HCT116 (cell line): ENCODE data around the gene EYA2. TPM values are rescaled to one million over a fixed set of nuclear protein-coding genes. Genes with fewer than 3 reads are reported as not detected.

Experiments used
- ATAC-seq: fragments of 200-7000 bp; cut with Tn5 transposase; 2 replicates; pipeline ENCODE4 v1.9.1; 2020; ENCODE audit warnings: mild to moderate bottlenecking, moderate library complexity
- BruUV-seq: library from RNA; stranded (reverse); fragments of 400-500 nt; replicated peaks from 2 replicates; lab custom pipeline; 2021; lab: Mats Ljungman, UMichigan
- CTCF ChIA-PET: fragments of 300-600 bp; sonication (Branson Sonifier 250); formaldehyde crosslinking; loops from one replicate; lab custom pipeline; 2021; ENCODE audit warnings: antibody characterized with exemption; lab: Charles Lee
- POLR2A ChIA-PET: fragments of 300-600, 350-600 bp; sonication (Branson Sonifier 250); formaldehyde crosslinking; loops from one replicate; lab custom pipeline; 2021; ENCODE audit warnings: antibody characterized with exemption; lab: Charles Lee
- RAD21 ChIA-PET, 2 experiments: fragments of 300-600 bp; sonication (Branson Sonifier 250); formaldehyde crosslinking; loops; one replicate each; lab custom pipeline; 2023; ENCODE audit warnings: low total read pairs in 2 of 2; ENCODE audit not compliant: uncharacterized antibody in 2 of 2, unreplicated experiment in 2 of 2, low non-redundant PET in 1 of 2; lab: Charles Lee
- DNase-seq: peaks from one replicate; pipeline ENCODE4 v3.0.0-alpha.2; 2010; ENCODE audit warnings: low read depth, low spot score
- H2AFZ ChIP-seq: fragments of 200-600 bp; shearing (Covaris generic), sonication (generic); 2 replicates; pipeline ENCODE4 v1.6.1; 2017; ENCODE audit warnings: low read depth, mixed run types, mixed read lengths, antibody characterized with exemption, low read length; ENCODE audit not compliant: poor library complexity, severe bottlenecking
- H3K27ac ChIP-seq: 2 replicates; pipeline ENCODE4 v1.5.1; 2012; ENCODE audit warnings: low read depth, low read length
- H3K27me3 ChIP-seq: fragments of 200-600 bp; sonication (generic); 2 replicates; pipeline ENCODE4 v1.6.1; 2016; ENCODE audit warnings: mixed run types, low read length, mixed read lengths; ENCODE audit not compliant: insufficient read depth
- H3K36me3 ChIP-seq, 2 experiments: fragments of 200-500 bp in 1 of 2; fragments of 200-600 bp in 1 of 2; sonication (Bioruptor generic) in 1 of 2; sonication (generic) in 1 of 2; 2 replicates each; pipeline versions ENCODE4 v1.5.1 to v1.6.1; 2014 to 2016; ENCODE audit warnings: low read length in 2 of 2, inconsistent platforms in 1 of 2, mixed read lengths in 1 of 2, mixed run types in 1 of 2; ENCODE audit not compliant: insufficient read depth in 2 of 2, control insufficient read depth in 1 of 2
- H3K4me1 ChIP-seq, 2 experiments: fragments of 200-600 bp in 1 of 2; sonication (generic) in 1 of 2; 2 replicates each; pipeline versions ENCODE4 v1.5.1 to v1.6.1; 2012 to 2017; ENCODE audit warnings: low read length in 2 of 2, inconsistent platforms in 1 of 2, mild to moderate bottlenecking in 1 of 2, mixed read lengths in 1 of 2, mixed run types in 1 of 2, moderate library complexity in 1 of 2; ENCODE audit not compliant: insufficient read depth in 2 of 2, control insufficient read depth in 1 of 2
- H3K4me2 ChIP-seq: fragments of 200-600 bp; sonication (generic); 2 replicates; pipeline ENCODE4 v1.6.1; 2017; ENCODE audit warnings: mixed run types, low read length, mixed read lengths
- H3K4me3 ChIP-seq, 2 experiments: fragments of 200-600 bp in 1 of 2; sonication (generic) in 1 of 2; replicated peaks in 1 of 2; 2 replicates each; pipeline ENCODE4 v1.5.1; 2011 to 2016; ENCODE audit warnings: low read length in 2 of 2, control low read depth in 1 of 2, low read depth in 1 of 2, mild to moderate bottlenecking in 1 of 2, mixed read lengths in 1 of 2, mixed run types in 1 of 2
- H3K79me2 ChIP-seq: fragments of 200-600 bp; sonication (generic); 2 replicates; pipeline ENCODE4 v1.6.1; 2017; ENCODE audit warnings: mild to moderate bottlenecking, mixed run types, low read length, moderate library complexity, mixed read lengths; ENCODE audit not compliant: insufficient read depth
- H3K9ac ChIP-seq: fragments of 200-600 bp; sonication (generic); 2 replicates; pipeline ENCODE4 v1.6.1; 2016; ENCODE audit warnings: low read length, mixed read lengths
- H3K9me2 ChIP-seq: fragments of 200-600 bp; sonication (generic), shearing (Covaris generic); 2 replicates; pipeline ENCODE4 v1.6.1; 2017; ENCODE audit warnings: mixed run types, mild to moderate bottlenecking, moderate library complexity; ENCODE audit not compliant: insufficient read depth
- H3K9me3 ChIP-seq, 2 experiments: fragments of 200-500 bp in 1 of 2; fragments of 200-600 bp in 1 of 2; sonication (Bioruptor generic) in 1 of 2; sonication (generic) in 1 of 2; 2 replicates each; pipeline ENCODE4 v1.6.1; 2014 to 2017; ENCODE audit warnings: low read length in 2 of 2, mixed read lengths in 2 of 2, inconsistent platforms in 1 of 2, low read depth in 1 of 2, mild to moderate bottlenecking in 1 of 2, mixed run types in 1 of 2, moderate library complexity in 1 of 2; ENCODE audit not compliant: control insufficient read depth in 1 of 2, insufficient read depth in 1 of 2
- H4K20me1 ChIP-seq: fragments of 200-600 bp; sonication (generic), shearing (Covaris generic); 2 replicates; pipeline ENCODE4 v1.6.1; 2017; ENCODE audit warnings: mixed run types, mild to moderate bottlenecking, moderate library complexity; ENCODE audit not compliant: insufficient read depth
- ATF3 ChIP-seq: IDR thresholded peaks from 2 replicates; pipeline ENCODE4 v1.6.1; 2012
- ELF1 ChIP-seq: IDR thresholded peaks from 2 replicates; pipeline ENCODE4 v1.6.1; 2012; ENCODE audit warnings: low read depth, borderline replicate concordance
- EZH2 ChIP-seq: fragments of 200-600 bp; sonication (generic); IDR thresholded peaks from 2 replicates; pipeline ENCODE4 v1.6.1; 2017; ENCODE audit warnings: antibody characterized with exemption, mixed run types
- EZH2phosphoT487 ChIP-seq: fragments of 200-600 bp; IDR thresholded peaks from 2 replicates; pipeline ENCODE4 v1.6.1; 2018; ENCODE audit warnings: antibody characterized with exemption, borderline replicate concordance
- POLR2A ChIP-seq: IDR thresholded peaks from 2 replicates; pipeline ENCODE4 v1.7.0; 2011; ENCODE audit warnings: borderline replicate concordance; ENCODE audit not compliant: insufficient read depth, insufficient read length; ENCODE audit errors: extremely low read depth
- POLR2AphosphoS5 ChIP-seq: IDR thresholded peaks from 2 replicates; pipeline ENCODE4 v1.6.1; 2011; ENCODE audit warnings: mild to moderate bottlenecking, low read depth, low read length, moderate library complexity
- RAD21 ChIP-seq: IDR thresholded peaks from 2 replicates; pipeline ENCODE4 v1.6.1; 2012; ENCODE audit warnings: low read depth, mild to moderate bottlenecking
- REST ChIP-seq: IDR thresholded peaks from 2 replicates; pipeline ENCODE4 v1.6.1; 2012; ENCODE audit warnings: low read depth
- SIN3A ChIP-seq: IDR thresholded peaks from 2 replicates; pipeline ENCODE4 v1.6.1; 2012; ENCODE audit warnings: low read depth
- intact Hi-C: fragments of 100-400 bp; cut with micrococcal nuclease; formaldehyde crosslinking; loops from 2 replicates; pipeline ENCODE4 v1.10.0; 2022
- total RNA-seq: library from RNA; stranded (reverse); gene quantifications from one replicate; pipeline ENCODE4 v1.2.1, GENCODE V29; 2021; ENCODE audit not compliant: unreplicated experiment

The EYA2 gene
- total RNA-seq, 1 experiment from 2014 or later, result not detected

GRCh38 chr20:47122560-47122959, 227.9 kb downstream of the EYA2 start (continued):
- TF ChIP-seq POLR2AphosphoS5, result no peak

- BruUV-seq, result no TSS peak
- no peak for DNase-seq
- intact Hi-C loops, result no loop called here
- Histone ChIP-seq H3K36me3 (no peaks in the 10 kb centered on the region), H3K27ac (peak overlapping the region; percentile 2; the same call in 1 of the 2 replicates), H3K4me2 (peak overlapping the region; percentile 50; the same call in 1 of the 2 replicates), H3K27me3 (no peaks in the 10 kb centered on the region), H3K9ac (no peak overlapping the region), H3K79me2 (no peaks in the 10 kb centered on the region), H3K9me2 (no peaks in the 10 kb centered on the region), H2AFZ (no peak overlapping the region), H4K20me1 (no peaks in the 10 kb centered on the region), H3K9me3 (no peaks in the 10 kb centered on the region), H3K4me1 (peaks cover 14 to 28% of the 10 kb centered on the region in 2 experiments), H3K4me3 (no peak overlapping the region)
- RAD21 ChIA-PET, result interaction anchor here in 1 of 2 experiments (0.7 kb wide), 1 partner anchor 63 kb away, joined by 4 read pairs; no protein-coding TSS in a partner anchor
- TF ChIP-seq ELF1 (no peak), POLR2A (no peak)
- POLR2A ChIA-PET, result no interaction called here
- ATAC-seq, result peak; percentile 54
- CTCF ChIA-PET, result no interaction called here
Measured at GRCh38 chr20:47124181-47124717, 229.6 kb downstream of the EYA2 start.

GRCh38 chr20:47125508-47125757, 230.8 kb downstream of the EYA2 start:
- Histone ChIP-seq H3K4me1 (peaks cover 14 to 28% of the 10 kb centered on the region in 2 experiments), H3K4me3 (no peak overlapping the region), H3K9ac (no peak overlapping the region), H3K27ac (no peak overlapping the region)
- TF ChIP-seq REST, result no peak
- TF ChIP-seq SIN3A, result no peak
- no peak for TF ChIP-seq ATF3
- TF ChIP-seq EZH2, result no peak
- no peak for TF ChIP-seq RAD21
- no peak for TF ChIP-seq EZH2phosphoT487
- TF ChIP-seq, all 23 proteins: peak for 0
- ChIA-PET POLR2A (no interaction called here), CTCF (interaction anchor here (0.7 kb wide), 1 partner anchor 1970 kb away, joined by 8 read pairs; no protein-coding TSS in a partner anchor), RAD21 (no interaction called here)
- H4K20me1 ChIP-seq, result no peaks in the 10 kb centered on the region
- no peaks in the 10 kb centered on the region for H3K36me3 ChIP-seq
- no TSS peak for BruUV-seq
- H2AFZ ChIP-seq, result peak overlapping the region; percentile 91
- H3K9me2 ChIP-seq, result no peaks in the 10 kb centered on the region
- no peaks in the 10 kb centered on the region for H3K9me3 ChIP-seq
- intact Hi-C loops, result no loop called here
- no peaks in the 10 kb centered on the region for H3K79me2 ChIP-seq
- H3K4me2 ChIP-seq, result peak overlapping the region; percentile 50; the same call in 1 of the 2 replicates
- no peak for DNase-seq
- no peak for ATAC-seq
- no peaks in the 10 kb centered on the region for H3K27me3 ChIP-seq
